Ishikawa (cell line): ENCODE results near the gene GRK5.

Source experiments
- CEBPB ChIP-seq: IDR thresholded peaks from 2 replicates; pipeline ENCODE4 v1.6.1; 2012
- CREB1 ChIP-seq: IDR thresholded peaks from 2 replicates; pipeline ENCODE4 v1.6.1; 2012; ENCODE audit warnings: low read depth
- EGR1 ChIP-seq: IDR thresholded peaks from 2 replicates; pipeline ENCODE4 v1.6.1; 2012
- EP300 ChIP-seq: IDR thresholded peaks from 2 replicates; pipeline ENCODE4 v1.6.1; 2012; ENCODE audit warnings: borderline replicate concordance
- FOXM1 ChIP-seq: IDR thresholded peaks from 2 replicates; pipeline ENCODE4 v1.6.1; 2012; ENCODE audit warnings: low read depth, borderline replicate concordance
- MAX ChIP-seq: IDR thresholded peaks from 2 replicates; pipeline ENCODE4 v1.6.1; 2012
- NFIC ChIP-seq: IDR thresholded peaks from 2 replicates; pipeline ENCODE4 v1.6.1; 2012
- RAD21 ChIP-seq: IDR thresholded peaks from 2 replicates; pipeline ENCODE4 v1.6.1; 2012; ENCODE audit warnings: low read depth
- TAF1 ChIP-seq: IDR thresholded peaks from 2 replicates; pipeline ENCODE4 v1.6.1; 2012; ENCODE audit warnings: low read depth, mild to moderate bottlenecking
- TCF12 ChIP-seq: IDR thresholded peaks from 2 replicates; pipeline ENCODE4 v1.6.1; 2012; ENCODE audit warnings: low read depth
- TEAD4 ChIP-seq: IDR thresholded peaks from 2 replicates; pipeline ENCODE4 v1.6.1; 2012
- USF1 ChIP-seq: IDR thresholded peaks from 2 replicates; pipeline ENCODE4 v1.6.1; 2012
- YY1 ChIP-seq: IDR thresholded peaks from 2 replicates; pipeline ENCODE4 v1.6.1; 2012; ENCODE audit warnings: low read depth
- ZBTB7A ChIP-seq: IDR thresholded peaks from 2 replicates; pipeline ENCODE4 v1.6.1; 2012; ENCODE audit warnings: low read depth
- TF ChIP-seq, protein P1 (sequence below): IDR thresholded peaks from 2 replicates; pipeline ENCODE4 v1.6.1; 2012; ENCODE audit warnings: low read depth, mild to moderate bottlenecking

Gene GRK5

GRCh38 chr10:119211625-119212441 lies 4.5 kb downstream of the GRK5 start:
- no peak for TF ChIP-seq CEBPB
- TF ChIP-seq, protein P1, sequence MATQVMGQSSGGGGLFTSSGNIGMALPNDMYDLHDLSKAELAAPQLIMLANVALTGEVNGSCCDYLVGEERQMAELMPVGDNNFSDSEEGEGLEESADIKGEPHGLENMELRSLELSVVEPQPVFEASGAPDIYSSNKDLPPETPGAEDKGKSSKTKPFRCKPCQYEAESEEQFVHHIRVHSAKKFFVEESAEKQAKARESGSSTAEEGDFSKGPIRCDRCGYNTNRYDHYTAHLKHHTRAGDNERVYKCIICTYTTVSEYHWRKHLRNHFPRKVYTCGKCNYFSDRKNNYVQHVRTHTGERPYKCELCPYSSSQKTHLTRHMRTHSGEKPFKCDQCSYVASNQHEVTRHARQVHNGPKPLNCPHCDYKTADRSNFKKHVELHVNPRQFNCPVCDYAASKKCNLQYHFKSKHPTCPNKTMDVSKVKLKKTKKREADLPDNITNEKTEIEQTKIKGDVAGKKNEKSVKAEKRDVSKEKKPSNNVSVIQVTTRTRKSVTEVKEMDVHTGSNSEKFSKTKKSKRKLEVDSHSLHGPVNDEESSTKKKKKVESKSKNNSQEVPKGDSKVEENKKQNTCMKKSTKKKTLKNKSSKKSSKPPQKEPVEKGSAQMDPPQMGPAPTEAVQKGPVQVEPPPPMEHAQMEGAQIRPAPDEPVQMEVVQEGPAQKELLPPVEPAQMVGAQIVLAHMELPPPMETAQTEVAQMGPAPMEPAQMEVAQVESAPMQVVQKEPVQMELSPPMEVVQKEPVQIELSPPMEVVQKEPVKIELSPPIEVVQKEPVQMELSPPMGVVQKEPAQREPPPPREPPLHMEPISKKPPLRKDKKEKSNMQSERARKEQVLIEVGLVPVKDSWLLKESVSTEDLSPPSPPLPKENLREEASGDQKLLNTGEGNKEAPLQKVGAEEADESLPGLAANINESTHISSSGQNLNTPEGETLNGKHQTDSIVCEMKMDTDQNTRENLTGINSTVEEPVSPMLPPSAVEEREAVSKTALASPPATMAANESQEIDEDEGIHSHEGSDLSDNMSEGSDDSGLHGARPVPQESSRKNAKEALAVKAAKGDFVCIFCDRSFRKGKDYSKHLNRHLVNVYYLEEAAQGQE: no peak
- no peak for TF ChIP-seq CREB1
- TF ChIP-seq FOXM1: no peak
- no peak for TF ChIP-seq RAD21
- no peak for TF ChIP-seq TEAD4
- TF ChIP-seq NFIC: no peak
- no peak for TF ChIP-seq YY1
- no peak for TF ChIP-seq MAX
- TF ChIP-seq ZBTB7A: no peak
- no peak for TF ChIP-seq TAF1
- no peak for TF ChIP-seq TCF12
- TF ChIP-seq EGR1: no peak
- TF ChIP-seq USF1: no peak
- TF ChIP-seq EP300: no peak

DNA sequence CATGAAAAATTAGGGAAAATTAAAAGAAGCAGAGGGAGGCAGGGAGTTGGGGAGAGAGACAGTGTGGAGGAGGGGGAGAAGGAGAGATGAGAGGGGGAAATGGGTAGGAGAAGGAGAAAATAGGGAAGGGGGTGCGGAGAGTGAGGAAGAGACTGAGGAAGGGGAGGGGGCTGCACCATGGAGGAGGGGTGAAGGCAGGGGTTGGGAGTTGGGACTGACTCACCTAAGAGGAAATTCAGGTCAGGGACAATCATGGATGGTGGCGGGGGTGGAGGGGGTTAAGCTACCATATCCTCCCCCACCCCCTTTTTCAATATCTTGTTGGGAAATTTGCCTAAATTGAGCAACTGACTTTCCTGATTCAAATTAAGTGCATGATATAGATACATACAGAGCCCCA lies 8.0 kb downstream of the GRK5 start:
- TF ChIP-seq TEAD4: no peak
- TF ChIP-seq TCF12: no peak
- no peak for TF ChIP-seq TAF1

GRCh38 chr10:119216127-119216526 lies 8.8 kb downstream of the GRK5 start:
- TF ChIP-seq ZBTB7A (no peak), CEBPB (no peak), USF1 (no peak), TAF1 (no peak), RAD21 (no peak), NFIC (no peak), FOXM1 (no peak), YY1 (no peak), TCF12 (no peak), CREB1 (no peak), EP300 (no peak), TEAD4 (no peak), MAX (no peak), EGR1 (no peak)
- TF ChIP-seq, protein P1: no peak

GRCh38 chr10:119217401-119217800 lies 10.0 kb downstream of the GRK5 start:
- TF ChIP-seq YY1 (no peak), TCF12 (no peak), EP300 (no peak), NFIC (no peak), RAD21 (no peak)

GRCh38 chr10:119217991-119218490 lies 10.7 kb downstream of the GRK5 start:
- no peak for TF ChIP-seq TAF1
- no peak for TF ChIP-seq EP300
- no peak for TF ChIP-seq NFIC
- TF ChIP-seq USF1: no peak
- no peak for TF ChIP-seq RAD21
- no peak for TF ChIP-seq EGR1
- TF ChIP-seq CREB1: no peak
- no peak for TF ChIP-seq FOXM1
- no peak for TF ChIP-seq YY1
- TF ChIP-seq CEBPB: no peak

- TF ChIP-seq ZBTB7A (no peak), TAF1 (no peak), TCF12 (no peak), USF1 (no peak), EP300 (no peak), MAX (no peak), RAD21 (no peak), FOXM1 (no peak), NFIC (no peak), CEBPB (no peak), CREB1 (no peak), TEAD4 (no peak), EGR1 (no peak)
Observed at GRCh38 chr10:119219871-119220270, 12.5 kb downstream of the GRK5 start.
